ENCODE data around the gene SORCS2. TPM values are rescaled to one million over a fixed set of nuclear protein-coding genes. Genes with fewer than 3 reads are reported as not detected.

Gene SORCS2
- total RNA-seq, 1 experiment from 2014 or later = 0.15 TPM

DNA sequence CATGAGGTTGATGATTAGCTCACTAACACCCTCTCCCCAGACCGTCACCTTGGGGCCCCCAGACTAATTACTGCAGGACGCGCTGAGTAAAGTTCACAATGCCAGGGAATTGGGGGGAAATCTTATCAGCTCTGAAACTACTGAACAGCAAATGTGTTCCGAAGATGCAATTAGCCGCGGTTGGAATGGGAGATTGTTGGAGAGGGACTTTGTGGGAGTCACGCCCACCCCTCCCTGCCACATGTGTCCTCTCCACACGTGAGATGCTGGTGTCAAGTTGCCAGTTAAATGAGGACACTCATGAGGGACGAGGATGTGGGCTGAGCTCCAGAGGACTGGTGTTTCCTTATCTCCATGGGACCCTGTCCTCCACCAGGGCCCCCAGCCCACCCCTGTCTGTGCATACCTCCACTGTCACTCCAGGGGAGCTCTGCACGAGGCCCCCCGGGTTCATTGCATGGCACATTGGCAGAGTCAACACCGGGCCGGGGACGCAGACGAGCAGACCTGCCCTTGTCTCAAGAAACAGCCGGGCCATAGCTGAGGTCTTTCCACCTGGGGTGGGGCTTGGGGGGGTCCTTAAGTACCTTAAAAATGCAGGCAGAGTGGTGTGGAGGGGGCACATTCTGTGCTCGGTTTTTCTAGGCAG lies 417.8 kb downstream of the SORCS2 start:
- intact Hi-C loops (cut with micrococcal nuclease; ENCODE audit: unreplicated experiment) (no loop called here), in situ Hi-C loops (cut with HindIII; ENCODE audit: low pct_unique_long_range_greater_than_20kb, low sequenced_read_pairs) (no loop called here)
- ATAC-seq (no peak), DNase-seq (ENCODE audit: low read depth, low spot score) (no peak)
- no peak for TF ChIP-seq POLR2AphosphoS5 (IDR thresholded peaks at IDR 0.05; ENCODE audit: low read depth, low read length)
- TF ChIP-seq, protein P1, sequence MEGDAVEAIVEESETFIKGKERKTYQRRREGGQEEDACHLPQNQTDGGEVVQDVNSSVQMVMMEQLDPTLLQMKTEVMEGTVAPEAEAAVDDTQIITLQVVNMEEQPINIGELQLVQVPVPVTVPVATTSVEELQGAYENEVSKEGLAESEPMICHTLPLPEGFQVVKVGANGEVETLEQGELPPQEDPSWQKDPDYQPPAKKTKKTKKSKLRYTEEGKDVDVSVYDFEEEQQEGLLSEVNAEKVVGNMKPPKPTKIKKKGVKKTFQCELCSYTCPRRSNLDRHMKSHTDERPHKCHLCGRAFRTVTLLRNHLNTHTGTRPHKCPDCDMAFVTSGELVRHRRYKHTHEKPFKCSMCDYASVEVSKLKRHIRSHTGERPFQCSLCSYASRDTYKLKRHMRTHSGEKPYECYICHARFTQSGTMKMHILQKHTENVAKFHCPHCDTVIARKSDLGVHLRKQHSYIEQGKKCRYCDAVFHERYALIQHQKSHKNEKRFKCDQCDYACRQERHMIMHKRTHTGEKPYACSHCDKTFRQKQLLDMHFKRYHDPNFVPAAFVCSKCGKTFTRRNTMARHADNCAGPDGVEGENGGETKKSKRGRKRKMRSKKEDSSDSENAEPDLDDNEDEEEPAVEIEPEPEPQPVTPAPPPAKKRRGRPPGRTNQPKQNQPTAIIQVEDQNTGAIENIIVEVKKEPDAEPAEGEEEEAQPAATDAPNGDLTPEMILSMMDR (IDR thresholded peaks at IDR 0.05) = no peak
- no peak for TF ChIP-seq TCF7L2 (IDR thresholded peaks at IDR 0.05; ENCODE audit: low read depth, low read length)
- TF ChIP-seq, protein P2, sequence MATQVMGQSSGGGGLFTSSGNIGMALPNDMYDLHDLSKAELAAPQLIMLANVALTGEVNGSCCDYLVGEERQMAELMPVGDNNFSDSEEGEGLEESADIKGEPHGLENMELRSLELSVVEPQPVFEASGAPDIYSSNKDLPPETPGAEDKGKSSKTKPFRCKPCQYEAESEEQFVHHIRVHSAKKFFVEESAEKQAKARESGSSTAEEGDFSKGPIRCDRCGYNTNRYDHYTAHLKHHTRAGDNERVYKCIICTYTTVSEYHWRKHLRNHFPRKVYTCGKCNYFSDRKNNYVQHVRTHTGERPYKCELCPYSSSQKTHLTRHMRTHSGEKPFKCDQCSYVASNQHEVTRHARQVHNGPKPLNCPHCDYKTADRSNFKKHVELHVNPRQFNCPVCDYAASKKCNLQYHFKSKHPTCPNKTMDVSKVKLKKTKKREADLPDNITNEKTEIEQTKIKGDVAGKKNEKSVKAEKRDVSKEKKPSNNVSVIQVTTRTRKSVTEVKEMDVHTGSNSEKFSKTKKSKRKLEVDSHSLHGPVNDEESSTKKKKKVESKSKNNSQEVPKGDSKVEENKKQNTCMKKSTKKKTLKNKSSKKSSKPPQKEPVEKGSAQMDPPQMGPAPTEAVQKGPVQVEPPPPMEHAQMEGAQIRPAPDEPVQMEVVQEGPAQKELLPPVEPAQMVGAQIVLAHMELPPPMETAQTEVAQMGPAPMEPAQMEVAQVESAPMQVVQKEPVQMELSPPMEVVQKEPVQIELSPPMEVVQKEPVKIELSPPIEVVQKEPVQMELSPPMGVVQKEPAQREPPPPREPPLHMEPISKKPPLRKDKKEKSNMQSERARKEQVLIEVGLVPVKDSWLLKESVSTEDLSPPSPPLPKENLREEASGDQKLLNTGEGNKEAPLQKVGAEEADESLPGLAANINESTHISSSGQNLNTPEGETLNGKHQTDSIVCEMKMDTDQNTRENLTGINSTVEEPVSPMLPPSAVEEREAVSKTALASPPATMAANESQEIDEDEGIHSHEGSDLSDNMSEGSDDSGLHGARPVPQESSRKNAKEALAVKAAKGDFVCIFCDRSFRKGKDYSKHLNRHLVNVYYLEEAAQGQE (IDR thresholded peaks at IDR 0.05; ENCODE audit: insufficient read depth in 1 of 2, low read depth in 2 of 2, low read length in 1 of 2) = no peak
- TF ChIP-seq SIN3A (IDR thresholded peaks at IDR 0.05; ENCODE audit: borderline replicate concordance, insufficient read depth, low read depth, low read length) = no peak
- POLR2A ChIA-PET = no interaction called here
- Histone ChIP-seq H3K9me3 (ENCODE audit: control insufficient read depth, insufficient read depth, low read depth, low read length) (no peaks in the 10 kb centered on the region), H3K27ac (ENCODE audit: low read length) (no peak overlapping the region), H3K27me3 (ENCODE audit: control insufficient read depth, insufficient read depth, low read length) (no peaks in the 10 kb centered on the region), H3K4me1 (ENCODE audit: control insufficient read depth, insufficient read depth, low read length) (no peaks in the 10 kb centered on the region), H3K4me3 (ENCODE audit: low read depth in 2 of 2, low read length in 2 of 2) (no peak overlapping the region), H3K36me3 (ENCODE audit: control insufficient read depth, insufficient read depth, low read length) (no peaks in the 10 kb centered on the region)
- CTCF ChIA-PET = no interaction called here
- no TSS peak for BruUV-seq (replicated peaks)

DNA sequence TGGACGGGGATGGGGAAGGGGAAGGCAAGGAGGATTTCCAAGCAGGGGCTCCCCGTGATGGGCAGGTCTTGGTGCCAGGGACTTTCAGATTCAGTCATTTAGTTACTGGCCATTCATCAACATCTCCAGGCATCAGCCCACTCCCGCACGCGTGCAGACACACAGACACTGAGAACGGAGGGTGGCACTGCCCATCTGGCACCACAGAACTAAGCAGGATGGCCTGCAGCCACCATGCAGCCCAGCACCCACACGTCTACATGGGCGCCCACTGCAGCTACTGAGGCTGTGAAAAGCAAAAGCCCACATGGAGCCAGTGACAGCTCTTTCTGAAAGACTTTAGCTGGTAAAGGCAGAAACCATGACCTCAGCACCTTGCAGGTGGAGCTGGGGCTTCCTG lies 418.5 kb downstream of the SORCS2 start:
- intact Hi-C loops (cut with micrococcal nuclease; ENCODE audit: unreplicated experiment) = no loop called here
- in situ Hi-C loops (cut with HindIII; ENCODE audit: low pct_unique_long_range_greater_than_20kb, low sequenced_read_pairs) = no loop called here
- H3K27ac ChIP-seq (ENCODE audit: low read length) = no peak overlapping the region
- TF ChIP-seq POLR2AphosphoS5 (IDR thresholded peaks at IDR 0.05; ENCODE audit: low read depth, low read length) = no peak
- no peak for TF ChIP-seq TCF7L2 (IDR thresholded peaks at IDR 0.05; ENCODE audit: low read depth, low read length)
- TF ChIP-seq, protein P1 (IDR thresholded peaks at IDR 0.05) = no peak
- TF ChIP-seq, protein P2 (IDR thresholded peaks at IDR 0.05; ENCODE audit: insufficient read depth in 1 of 2, low read depth in 2 of 2, low read length in 1 of 2) = no peak
- TF ChIP-seq SIN3A (IDR thresholded peaks at IDR 0.05; ENCODE audit: borderline replicate concordance, insufficient read depth, low read depth, low read length) = no peak
- ChIA-PET POLR2A (no interaction called here), CTCF (no interaction called here)
- H3K4me1 ChIP-seq (ENCODE audit: control insufficient read depth, insufficient read depth, low read length) = no peaks in the 10 kb centered on the region
- no peaks in the 10 kb centered on the region for H3K27me3 ChIP-seq (ENCODE audit: control insufficient read depth, insufficient read depth, low read length)
- H3K4me3 ChIP-seq (ENCODE audit: low read depth in 2 of 2, low read length in 2 of 2) = no peak overlapping the region
- no TSS peak for BruUV-seq (replicated peaks)
- no peaks in the 10 kb centered on the region for H3K9me3 ChIP-seq (ENCODE audit: control insufficient read depth, insufficient read depth, low read depth, low read length)
- DNase-seq (ENCODE audit: low read depth, low spot score) (no peak), ATAC-seq (no peak)
- no peaks in the 10 kb centered on the region for H3K36me3 ChIP-seq (ENCODE audit: control insufficient read depth, insufficient read depth, low read length)

Data from Panc1 (cell line).